HG02610 (cell line): Measurements from ENCODE around the gene SHC2.

Experiments used
- ATAC-seq: cut with Tn5 transposase; IDR thresholded peaks from one replicate; pipeline ENCODE4 v1.9.1; 2021; ENCODE audit warnings: mild to moderate bottlenecking, moderate library complexity; ENCODE audit not compliant: unreplicated experiment

Gene SHC2

DNA sequence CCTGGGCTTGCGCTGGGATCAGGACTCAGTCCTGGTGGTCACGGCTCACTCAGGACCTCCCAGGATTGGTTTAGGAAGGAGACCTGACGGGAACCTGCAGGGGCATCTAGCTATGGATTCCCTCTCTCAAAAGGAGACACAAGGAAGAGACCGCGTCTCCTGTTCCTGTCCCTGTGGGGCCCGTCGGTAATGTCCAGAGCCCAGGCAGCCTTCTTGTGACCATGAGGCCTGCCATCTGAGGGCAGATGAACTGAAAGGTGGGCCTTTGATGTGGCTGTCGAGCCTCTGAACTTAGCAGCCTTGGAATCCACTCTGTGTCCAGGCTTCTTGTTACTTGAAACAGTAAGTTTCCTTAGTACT is 84.7 kb downstream of the SHC2 start:
- ATAC-seq: no peak

DNA sequence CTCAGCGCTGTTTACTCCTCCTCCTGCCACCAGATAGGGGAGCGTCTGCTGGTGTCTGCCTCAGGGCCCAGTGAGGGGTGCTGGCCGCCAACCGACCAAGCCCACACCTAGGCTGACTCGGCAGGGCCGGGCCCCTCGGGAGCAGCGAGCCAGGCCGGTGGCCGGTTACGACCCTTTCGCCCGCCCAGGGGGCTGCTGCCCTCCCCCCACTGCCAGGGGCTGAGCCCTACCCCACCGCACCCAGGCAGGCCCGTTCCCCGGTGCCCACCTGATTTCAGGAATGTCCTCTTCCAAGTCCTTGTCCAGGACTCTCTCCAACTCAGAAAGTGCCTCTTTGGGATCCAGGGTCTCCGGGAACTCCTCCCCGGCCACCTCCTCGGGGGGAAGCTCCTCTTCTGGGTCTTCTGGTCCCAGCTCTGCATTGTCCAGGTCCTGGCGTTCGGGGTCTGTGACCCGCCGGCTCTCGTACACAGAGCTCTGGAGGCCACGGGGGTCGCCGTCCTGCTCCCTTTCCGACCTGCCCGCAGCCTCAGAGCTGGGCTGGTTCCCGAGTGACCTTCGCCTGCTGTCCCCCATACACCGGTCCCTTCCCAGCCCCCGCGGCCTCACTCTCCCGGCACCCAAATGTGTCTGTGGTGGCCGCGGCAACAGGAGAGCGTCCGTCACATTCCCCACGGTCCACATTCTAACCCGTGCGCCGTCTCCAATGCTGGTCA is 85.3 kb downstream of the SHC2 start:
- no peak for ATAC-seq

DNA sequence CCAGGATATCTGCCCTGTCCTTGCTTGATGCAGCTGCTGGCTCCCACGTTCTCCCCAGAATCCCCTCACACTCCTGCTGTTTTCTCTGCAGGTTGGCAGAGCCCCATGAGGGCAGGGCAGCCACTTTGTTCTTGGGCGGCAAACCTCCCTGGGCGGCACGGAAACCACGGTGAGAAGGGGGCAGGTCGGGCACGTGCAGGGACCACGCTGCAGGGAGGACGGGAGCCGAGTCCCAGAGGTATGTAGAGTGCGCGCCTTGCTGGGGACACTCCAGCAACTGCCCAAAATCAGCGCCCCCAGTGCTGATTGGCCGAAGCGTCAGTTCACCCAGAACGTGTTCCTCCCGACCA is 86.0 kb downstream of the SHC2 start:
- no peak for ATAC-seq

DNA sequence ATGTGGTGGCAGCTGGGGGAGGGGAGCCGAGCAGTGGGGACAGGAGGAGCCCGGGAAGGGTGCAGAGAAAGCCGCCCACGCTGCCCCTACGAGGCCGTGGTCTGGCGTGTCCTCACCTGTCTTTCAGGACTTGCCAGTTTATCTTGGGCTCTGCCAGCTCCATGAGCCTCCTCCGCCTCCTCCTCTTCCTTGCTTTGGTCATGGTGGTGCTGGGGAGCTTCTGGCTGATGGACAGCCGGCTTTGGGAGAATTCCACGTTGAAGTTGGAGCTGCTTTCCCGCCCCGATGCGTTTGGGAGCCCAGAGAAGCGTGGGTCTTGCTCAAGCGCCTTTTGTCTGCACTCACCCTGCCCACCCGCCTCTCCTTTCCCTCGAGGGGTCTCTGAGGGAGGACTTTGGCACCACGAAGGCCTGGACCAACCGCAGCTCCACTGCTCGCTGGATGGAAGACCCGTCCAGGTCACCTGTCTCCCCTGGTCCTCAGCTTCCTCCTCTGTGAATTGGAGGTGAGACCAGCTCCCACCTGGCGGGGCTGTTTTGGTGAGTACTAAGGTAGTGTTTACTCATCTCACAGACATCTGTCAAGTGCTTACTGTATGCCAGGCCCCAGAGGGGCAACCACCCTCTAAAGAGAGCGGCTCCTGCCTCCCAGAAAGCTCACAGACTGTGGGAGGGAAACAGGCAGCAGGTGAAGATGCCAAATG is 86.5 kb downstream of the SHC2 start:
- no peak for ATAC-seq

DNA sequence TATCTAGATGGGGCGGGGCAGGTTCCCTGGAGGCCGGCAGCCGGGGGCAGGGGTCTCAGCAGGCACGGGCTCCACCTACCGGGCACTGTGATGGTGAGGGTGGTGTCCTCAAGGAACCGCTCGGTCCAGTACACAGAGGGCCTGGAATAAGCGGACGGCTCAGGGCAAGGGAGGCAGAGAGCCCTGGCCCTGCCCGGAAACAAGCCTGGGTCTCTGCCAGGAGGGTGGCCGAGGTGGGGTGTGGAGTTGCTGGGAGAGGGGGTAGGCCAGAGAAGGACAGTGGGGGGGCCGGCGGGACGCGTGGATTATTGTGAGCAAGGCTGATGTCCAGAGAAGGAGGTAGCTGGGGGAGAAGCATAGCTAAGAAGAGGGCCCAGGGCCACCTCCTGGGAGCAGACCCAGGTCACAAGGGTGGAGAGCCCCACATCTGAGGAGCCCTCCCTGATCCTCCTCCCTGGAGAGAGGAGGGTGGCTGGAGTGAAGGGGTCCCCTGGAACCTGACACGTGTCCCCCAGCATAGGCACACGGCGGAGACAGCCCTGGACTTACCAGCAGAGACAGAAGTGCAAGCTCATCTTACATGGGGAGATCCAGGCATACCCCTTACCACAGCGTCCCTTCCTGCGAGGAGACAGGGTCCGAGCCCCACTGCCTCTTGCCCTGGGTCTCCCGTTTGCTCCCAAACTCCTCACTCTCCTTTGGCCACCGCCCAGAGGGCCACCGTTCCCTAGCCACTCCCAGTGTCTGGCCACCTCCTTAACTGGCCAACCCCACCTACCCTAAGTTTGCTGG is 87.2 kb downstream of the SHC2 start:
- ATAC-seq: no peak

DNA sequence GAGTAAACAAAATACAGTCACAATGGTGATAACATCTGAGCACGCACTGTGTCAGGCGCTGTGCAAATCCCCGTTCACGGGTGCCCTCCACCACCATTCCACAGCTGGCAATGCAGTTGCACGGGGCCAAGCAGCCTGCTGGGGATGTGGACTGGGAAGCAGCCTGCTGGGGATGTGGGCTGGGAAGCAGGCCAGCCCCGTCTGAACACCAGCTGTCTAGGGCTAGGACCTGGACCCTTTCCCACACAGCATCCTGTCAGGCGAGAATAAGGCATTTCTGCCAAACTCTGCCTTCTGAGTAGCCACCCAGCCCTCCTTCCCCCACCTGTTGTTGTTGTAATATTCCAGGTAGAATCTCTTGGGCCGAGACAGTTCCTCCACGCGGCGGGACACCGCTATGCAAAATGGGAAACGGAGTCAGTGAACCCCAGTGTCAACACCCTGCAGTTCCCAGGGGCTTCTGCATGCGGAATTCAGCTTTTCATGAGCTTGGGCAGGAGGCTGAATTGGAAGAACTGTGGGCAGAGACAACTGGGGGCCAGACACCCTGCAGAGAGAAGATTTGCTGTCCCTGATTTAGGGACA is 88.4 kb downstream of the SHC2 start:
- no peak for ATAC-seq

DNA sequence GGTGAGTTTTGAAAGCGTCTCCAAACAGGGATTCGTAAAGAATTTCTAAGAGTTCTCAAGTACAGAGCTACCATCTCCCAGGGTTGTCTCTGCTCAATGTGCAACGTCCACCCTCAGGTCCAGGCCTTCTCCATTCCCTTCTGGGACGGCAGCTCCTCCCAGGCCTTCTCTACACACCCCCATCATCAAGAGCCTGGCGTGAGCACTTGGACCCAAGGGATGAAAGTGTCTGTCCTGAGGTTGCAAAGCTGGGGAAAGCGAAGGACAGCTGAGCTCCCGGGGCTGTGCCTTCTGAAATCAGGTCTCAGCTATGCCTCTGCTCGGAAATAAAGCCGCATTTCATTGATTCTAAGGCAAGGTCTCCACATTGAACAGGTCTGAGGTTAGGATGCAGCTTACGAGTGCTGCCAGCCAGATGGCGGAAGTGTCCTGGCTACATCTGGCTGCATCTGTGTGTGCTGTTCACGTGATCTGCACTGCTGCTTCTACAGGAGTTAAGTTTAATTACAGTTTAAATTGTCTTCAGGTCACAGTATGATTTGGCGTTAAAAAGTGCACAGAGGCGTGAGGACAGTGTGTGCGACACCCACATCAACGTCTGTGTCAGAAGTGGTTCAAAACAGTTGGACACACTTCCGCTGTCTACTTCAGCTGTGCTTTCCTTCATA is 89.2 kb downstream of the SHC2 start:
- no peak for ATAC-seq

DNA sequence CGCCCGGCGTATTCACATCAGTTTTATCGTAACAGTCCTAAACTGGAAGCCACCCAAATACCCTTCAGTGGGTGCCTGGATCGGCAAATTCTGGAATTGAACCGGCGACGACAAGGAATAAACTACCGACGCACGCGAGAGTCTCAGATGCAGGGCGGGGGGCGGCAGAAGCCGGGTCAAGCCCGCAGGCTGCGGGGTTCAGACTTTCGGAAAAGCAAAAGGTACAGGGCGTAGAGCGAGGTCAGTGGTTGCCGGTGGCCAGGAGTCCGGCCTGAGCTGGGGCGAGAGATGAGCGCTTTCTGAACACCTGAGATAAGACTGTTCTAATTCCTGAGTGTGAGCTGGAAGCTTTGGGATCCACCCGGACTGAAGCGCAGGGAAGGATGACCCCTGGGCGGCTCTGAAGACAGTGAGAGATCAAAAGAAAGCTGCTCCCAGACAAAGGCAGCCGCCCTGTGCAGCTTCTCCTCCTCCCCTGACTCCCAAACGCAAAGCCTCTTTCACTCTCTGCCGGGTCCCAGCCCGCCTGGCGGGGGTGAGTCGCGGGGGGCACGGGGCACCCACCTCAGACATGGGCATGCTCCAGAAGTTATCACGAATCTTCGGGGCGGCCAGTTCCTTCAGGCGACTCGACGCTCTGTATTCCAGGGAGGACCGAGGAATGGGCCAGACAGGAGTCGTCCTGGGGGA is 90.0 kb downstream of the SHC2 start:
- ATAC-seq: no peak

DNA sequence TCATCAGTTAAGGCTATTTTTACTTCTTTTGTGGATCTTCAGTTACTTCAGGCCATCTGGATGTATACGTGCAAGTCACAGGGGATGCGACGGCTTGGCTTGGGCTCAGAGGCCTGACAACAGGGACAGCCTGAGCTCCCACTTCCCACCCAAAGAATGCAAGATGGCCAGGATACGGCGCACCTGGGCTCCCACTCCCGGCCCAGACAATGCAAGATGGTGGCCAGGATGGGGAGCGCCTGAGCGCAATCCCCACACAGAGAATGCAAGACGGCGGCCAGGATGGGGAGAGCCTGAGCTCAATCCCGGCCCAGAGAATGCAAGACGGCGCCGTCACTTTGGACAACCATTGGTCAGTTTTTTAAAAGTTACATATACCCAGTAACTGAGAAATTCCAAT is 91.0 kb downstream of the SHC2 start:
- ATAC-seq: no peak

DNA sequence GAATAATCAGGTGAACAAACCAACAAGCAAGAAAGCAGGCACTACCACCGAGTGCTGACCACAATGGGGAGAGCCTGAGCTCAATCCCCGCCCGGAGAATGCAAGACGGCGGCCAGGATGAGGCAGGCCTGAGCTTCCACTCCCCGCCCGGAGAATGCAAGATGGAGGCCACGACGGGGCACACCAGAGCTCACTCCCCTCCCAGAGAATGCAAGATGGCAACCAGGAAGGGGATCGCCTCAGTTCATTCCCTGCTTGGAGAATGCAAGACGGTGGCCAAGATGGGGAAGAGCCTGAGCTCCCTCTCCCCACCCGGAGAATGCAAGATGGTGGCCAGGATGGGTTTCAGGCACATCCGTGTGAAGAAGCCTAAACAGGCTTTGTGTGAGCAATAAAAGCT is 91.6 kb downstream of the SHC2 start:
- ATAC-seq: no peak

DNA sequence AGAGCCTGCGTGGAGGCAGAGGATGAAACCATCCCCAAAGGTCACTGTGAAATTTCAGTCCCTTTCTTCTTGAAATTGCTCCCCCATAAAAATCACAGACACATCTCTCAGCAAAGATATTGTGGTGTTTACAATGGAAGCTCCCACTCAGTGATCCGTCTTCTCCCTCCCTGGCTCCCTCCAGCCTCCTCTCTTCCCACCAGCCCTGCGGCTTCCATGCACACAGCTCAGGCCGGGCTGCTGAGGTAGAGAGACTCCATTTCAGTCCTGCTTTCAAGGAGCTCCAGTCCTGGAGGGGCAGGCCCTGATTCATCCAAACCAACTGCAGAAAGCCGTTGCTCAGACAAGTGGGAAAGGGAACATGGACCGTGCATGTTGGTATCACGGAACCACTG is 92.2 kb downstream of the SHC2 start:
- no peak for ATAC-seq

DNA sequence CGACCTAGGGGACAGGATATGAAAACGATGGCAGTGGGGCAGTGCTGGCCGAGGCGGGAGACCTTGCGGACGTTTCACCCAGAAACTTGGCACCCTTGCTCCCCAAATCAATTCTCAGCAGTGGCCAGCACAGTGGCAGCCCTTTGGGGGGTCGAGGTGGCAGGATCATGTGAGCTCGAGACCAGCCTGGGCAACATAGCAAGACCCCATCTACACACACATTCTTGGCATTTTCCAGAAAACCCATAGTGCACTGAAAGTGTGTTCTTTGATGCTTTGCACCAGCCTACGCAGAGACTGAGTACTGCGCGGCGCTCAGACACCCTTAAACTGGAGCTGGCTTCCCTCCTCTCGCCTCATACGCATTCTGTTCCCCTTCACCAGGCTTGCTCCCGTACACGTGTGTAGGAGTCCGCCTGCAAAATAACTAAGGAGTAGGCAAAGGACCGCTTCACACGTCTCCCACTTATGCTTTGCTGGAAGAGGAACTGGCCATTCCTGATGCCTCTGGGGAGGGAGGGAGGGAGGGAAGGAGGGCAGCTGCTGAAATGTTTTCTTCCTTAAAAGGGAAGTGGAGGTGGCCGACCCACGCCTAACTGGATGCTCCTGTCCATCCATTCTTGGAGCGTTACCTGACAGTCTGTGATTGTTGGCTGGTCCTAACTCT is 92.7 kb downstream of the SHC2 start:
- no peak for ATAC-seq

DNA sequence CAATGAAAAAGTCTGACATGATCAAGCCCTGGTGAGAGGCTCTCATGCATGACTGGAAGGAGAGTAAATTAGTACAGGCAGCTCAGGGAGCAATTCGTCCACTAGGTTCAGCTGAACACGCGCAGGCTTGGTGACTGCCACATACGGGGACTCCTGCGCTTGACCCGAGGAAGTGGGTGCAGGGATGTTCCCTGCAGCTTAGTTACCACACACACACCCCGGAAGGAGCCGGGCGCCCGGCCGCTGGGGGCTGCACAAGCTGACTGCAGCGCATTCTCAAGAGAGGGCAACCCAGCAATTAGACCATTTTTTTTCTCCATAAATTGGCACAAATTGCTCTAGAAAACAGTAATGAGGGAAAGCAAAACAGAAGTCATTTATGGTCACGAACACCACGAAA is 93.3 kb downstream of the SHC2 start:
- no peak for ATAC-seq

DNA sequence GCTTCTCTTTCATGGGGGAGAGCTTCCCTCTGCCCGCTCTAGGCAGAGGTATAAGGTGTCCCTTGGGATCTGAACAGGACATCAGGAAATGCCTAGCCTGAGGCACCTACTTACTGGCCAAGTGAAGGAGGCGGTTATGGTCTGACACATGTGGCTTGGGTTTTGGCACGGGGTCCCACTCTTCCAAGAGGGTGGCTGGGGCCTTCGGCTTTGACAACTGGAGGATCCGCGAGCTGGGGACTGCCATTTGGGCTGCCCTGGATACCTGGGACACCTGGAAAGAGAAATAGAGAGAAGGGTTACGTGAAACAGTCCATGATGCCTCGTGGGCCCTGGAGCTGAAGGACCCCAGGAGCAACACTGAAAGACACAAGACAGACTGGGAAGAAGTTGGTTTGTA is 93.9 kb downstream of the SHC2 start:
- ATAC-seq: no peak
